GM21737 (cell line): ENCODE data around the gene HEMGN.

Experiments used
- ATAC-seq: cut with Tn5 transposase; IDR thresholded peaks from one replicate; pipeline ENCODE4 v1.9.1; 2021; ENCODE audit warnings: mild to moderate bottlenecking, moderate library complexity; ENCODE audit not compliant: unreplicated experiment

The HEMGN gene

DNA sequence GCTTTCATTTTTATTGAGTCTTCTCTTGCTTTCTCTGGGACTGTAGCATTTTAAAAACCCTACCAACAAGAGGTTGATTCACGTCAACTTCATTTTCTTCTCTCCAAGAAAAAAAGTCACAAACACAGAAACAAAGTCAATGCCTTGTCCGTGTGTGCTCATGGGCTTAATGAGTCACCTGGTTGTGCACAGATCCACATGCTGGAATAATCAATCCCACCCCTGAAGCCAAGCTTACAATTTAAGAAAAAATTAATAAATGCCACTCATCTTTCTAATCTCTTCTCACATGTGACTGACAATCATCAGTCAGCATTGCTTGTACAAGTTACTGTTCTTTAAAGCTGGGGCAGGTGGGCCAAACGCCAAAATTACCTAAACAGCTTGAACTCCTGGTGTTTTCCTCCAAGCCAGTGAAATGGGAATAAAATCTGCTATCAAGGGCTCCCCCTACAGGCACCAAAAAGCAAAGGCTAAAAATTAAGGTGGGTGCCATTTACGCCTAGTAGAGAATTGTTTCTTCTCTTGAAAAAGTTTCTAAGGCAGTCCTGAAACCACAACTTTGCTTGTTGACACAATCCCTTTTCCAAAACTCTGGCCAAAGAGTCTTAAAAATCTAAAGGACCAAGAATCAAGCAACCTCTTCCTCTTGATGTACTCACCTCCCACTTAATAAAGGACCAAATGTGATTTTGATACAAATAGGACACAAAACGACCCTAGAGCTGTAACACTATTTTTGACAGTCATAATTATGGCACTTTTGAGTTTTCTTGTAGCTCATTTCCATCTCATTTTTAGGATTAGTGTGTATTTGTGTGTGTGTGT is 37.0 kb downstream of the HEMGN start:
- ATAC-seq = no peak

GRCh38 chr9:97900103-97900737 is 37.8 kb downstream of the HEMGN start:
- ATAC-seq = no peak

GRCh38 chr9:97895695-97896332 is 42.2 kb downstream of the HEMGN start:
- ATAC-seq = no peak

- no peak for ATAC-seq
Measured at GRCh38 chr9:97895211-97895610, 42.8 kb downstream of the HEMGN start.

DNA sequence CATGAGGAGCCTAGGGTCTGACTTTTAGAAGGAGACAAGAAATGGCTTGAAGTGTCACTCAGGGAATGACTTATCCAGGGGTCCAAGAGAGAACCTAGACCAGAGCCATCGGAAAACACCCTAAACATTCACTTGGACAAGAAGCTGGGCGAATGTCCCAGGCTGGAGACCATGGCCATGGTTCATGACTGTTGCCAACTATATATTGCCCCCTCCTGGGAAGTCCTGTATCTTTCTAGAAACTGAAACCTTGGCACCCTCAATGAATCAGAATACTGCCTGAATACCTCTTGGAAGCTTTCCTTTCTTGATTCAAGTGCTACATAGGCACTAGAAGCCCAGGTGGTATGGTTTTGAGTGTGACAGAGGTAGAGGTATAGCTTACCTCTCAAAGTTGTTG is 45.6 kb downstream of the HEMGN start:
- ATAC-seq = no peak

DNA sequence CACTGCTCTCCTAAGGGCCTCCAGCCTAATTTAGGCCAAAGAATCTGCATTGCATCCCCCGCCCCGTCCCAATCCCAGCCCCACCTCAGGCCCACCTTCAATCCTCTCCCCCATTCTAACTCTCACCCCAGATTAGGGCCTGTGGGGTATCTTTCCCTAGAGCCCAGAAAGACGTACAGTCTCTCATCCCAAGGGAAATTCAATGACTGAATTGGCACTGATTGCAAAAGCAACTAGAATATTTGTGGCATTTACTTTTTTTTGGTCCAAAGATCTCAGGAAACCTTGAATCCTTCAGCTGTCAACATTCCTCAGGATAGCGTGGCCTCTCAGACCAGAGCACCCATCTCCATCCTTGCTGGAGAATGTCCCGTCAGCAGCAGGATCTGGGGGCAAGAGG is 46.2 kb downstream of the HEMGN start:
- ATAC-seq = no peak

- ATAC-seq = no peak
Measured at GRCh38 chr9:97889941-97890887, 47.8 kb downstream of the HEMGN start.

DNA sequence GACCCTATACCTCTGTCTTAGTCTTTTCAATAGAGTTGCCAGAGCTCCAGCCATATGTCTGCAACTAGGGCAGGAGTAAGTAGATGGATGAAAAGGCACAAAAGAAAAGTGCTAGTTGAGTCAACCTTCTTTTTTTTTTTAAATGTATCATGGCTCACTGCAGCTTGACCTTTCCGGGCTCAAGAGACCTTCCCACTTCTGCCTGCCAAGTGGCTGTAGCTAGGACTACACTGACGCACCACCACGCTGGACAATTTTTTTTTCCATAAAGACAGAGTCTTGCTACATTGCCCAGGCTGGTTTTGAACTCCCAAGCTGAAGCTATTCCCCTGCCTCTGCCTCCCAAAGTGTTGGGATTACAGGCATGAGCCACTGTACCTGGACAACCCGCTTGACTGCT is 57.6 kb downstream of the HEMGN start:
- no peak for ATAC-seq
